Measurements from ENCODE around the gene PTPN2.

The PTPN2 gene

GRCh38 chr18:12745095-12745795 is 138.8 kb downstream of the PTPN2 start:
- DNase-seq (ENCODE audit: low spot score): no peak

- DNase-seq (ENCODE audit: low spot score): peak; percentile 39
Observed at GRCh38 chr18:12744103-12744502, 139.9 kb downstream of the PTPN2 start.

GRCh38 chr18:12742453-12742852 is 141.6 kb downstream of the PTPN2 start:
- no peak for DNase-seq (ENCODE audit: low spot score)

Data from CD4-positive, alpha-beta T cell treated with Interleukin-15 for 4 hours (primary cell).